T47D (cell line): ENCODE data around the gene DUXA.
"Not testable (repeated sequence)": the region's sequence is repeated elsewhere in the genome, so short reads cannot be mapped to it uniquely, and the experiment has no call there.

Source experiments
- DNase-seq, 2 experiments: peaks; one replicate each; pipeline versions ENCODE4 v3.0.0 to v3.0.0-alpha.2; 2011 to 2012; ENCODE audit warnings: low read depth in 1 of 2, low spot score in 1 of 2
- JUND ChIP-seq: IDR thresholded peaks from 2 replicates; pipeline ENCODE4 v1.6.1; 2012; ENCODE audit warnings: low read depth
- in situ Hi-C: cut with HindIII; loops from 2 replicates; pipeline ENCODE4 v1.10.0; 2016; ENCODE audit warnings: low sequenced_read_pairs, low pct_unique_long_range_greater_than_20kb

DUXA gene

GRCh38 chr19:57167385-57167784, at the start of gene DUXA:
TSS of gene DUXA (minus strand) at chr19:57167485. CDS start at chr19:57167443, 42 bp downstream.
- no peak for DNase-seq
- in situ Hi-C loops, result no loop called here
- TF ChIP-seq JUND, result no peak

- in situ Hi-C loops, result no loop called here
- no peak for TF ChIP-seq JUND
- DNase-seq, result no peak
These were observed 44.8 kb upstream of the DUXA start for GRCh38 chr19:57212109-57212508.

DNA sequence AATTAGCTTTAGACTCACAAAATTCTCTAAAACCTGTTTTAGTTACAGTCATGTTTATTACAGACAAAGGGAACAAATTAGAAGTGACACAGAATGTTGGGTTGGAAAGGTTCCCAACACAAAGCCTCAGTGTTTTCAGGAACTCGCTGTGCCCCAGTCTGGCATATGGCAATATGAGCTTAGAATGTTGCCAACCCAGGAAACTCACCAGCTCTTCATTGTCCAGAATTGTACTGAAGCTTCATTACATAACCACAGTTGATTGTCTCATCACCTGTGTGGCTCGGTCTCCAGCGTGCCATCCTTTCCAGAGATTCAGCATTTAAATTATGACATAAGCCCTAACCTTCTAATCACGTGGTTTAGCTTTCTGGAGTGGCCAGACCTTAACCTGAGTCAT, 43.1 kb upstream of the DUXA start:
- TF ChIP-seq JUND, result no peak
- in situ Hi-C loops, result no loop called here
- no peak for DNase-seq

GRCh38 chr19:57202160-57202559, 34.9 kb upstream of the DUXA start:
- in situ Hi-C loops, result no loop called here
- no peak for TF ChIP-seq JUND
- DNase-seq, result no peak

GRCh38 chr19:57197874-57198273, 30.6 kb upstream of the DUXA start:
- DNase-seq, in situ Hi-C loops: not testable (repeated sequence)

- DNase-seq, result no peak
- TF ChIP-seq JUND, result no peak
- in situ Hi-C loops, result no loop called here
These were observed 25.7 kb upstream of the DUXA start for GRCh38 chr19:57192993-57193392.

- in situ Hi-C loops, result no loop called here
- TF ChIP-seq JUND, result no peak
- no peak for DNase-seq
These were observed 24.8 kb upstream of the DUXA start for GRCh38 chr19:57192077-57192420.

- in situ Hi-C loops, result no loop called here
- peak; percentile 67 to 88 for DNase-seq
- TF ChIP-seq JUND, result no peak
These were observed 24.1 kb upstream of the DUXA start, which contains the start of gene ZNF264 for GRCh38 chr19:57191141-57192076. TSS of gene ZNF264 (plus strand) at chr19:57191500. CDS start at chr19:57191914, 414 bp downstream.

GRCh38 chr19:57190301-57190700, 23.0 kb upstream of the DUXA start:
- in situ Hi-C loops, result no loop called here
- DNase-seq, result no peak
- TF ChIP-seq JUND, result no peak

DNA sequence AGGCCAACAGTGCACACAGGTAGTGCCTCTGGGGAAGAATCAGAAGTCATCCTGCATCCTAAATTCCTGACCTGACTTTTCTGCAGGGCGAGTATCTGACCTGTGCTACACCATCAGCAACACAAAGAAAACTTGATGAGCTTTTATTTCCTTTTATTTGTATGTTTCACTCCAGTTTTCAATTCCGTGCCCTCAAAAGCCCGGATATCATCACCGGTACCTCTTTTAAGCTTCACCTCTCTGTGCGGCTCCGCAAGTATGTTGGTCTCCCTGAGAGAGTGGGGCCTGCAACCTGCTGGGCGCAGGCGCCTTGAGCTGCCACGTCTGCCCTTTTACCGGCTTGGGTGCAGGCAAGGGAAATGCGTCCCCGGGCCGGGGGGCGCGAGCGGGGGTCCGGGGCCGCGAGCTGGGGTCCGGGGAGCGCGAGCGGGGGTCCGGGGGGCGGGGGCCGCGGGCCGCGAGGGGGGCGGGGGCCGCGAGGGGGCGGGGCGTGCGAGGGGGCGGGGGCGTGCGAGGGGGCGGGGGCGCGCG, 4.3 kb upstream of the DUXA start:
- TF ChIP-seq JUND, result no peak
- in situ Hi-C loops, result no loop called here
- DNase-seq, result no peak

DNA sequence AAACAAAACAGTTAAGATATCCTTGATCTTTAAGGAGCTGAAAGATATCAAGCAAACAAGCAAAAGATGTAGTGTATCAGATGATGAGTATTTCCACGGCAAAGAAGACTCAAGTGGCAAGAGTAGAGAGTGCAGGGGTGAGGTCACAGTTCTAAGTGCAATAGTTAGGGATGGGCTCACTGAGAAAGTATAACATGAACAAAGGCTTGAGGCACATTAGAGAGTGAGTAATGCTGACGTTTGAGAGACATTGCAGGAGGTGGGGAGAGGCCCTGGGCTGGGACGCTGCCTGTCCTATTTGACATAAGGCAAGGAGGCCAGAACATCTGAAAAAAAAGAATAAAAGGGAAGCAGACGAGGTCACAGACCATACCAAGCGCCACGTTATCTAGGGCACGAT, 1.4 kb downstream of the DUXA start:
- DNase-seq, result no peak
- in situ Hi-C loops, result no loop called here
- TF ChIP-seq JUND, result no peak

GRCh38 chr19:57161985-57162539, 5.2 kb downstream of the DUXA start:
- in situ Hi-C loops, result no loop called here
- no peak for TF ChIP-seq JUND
- DNase-seq, result no peak

- DNase-seq, result no peak
- in situ Hi-C loops, result no loop called here
- TF ChIP-seq JUND, result no peak
These were observed 14.4 kb downstream of the DUXA start for GRCh38 chr19:57152921-57153320.
